ENCODE results near the gene ZNF560.
"Not testable (repeated sequence)": the region's sequence is repeated elsewhere in the genome, so short reads cannot be mapped to it uniquely, and the experiment has no call there.

Gene ZNF560

DNA sequence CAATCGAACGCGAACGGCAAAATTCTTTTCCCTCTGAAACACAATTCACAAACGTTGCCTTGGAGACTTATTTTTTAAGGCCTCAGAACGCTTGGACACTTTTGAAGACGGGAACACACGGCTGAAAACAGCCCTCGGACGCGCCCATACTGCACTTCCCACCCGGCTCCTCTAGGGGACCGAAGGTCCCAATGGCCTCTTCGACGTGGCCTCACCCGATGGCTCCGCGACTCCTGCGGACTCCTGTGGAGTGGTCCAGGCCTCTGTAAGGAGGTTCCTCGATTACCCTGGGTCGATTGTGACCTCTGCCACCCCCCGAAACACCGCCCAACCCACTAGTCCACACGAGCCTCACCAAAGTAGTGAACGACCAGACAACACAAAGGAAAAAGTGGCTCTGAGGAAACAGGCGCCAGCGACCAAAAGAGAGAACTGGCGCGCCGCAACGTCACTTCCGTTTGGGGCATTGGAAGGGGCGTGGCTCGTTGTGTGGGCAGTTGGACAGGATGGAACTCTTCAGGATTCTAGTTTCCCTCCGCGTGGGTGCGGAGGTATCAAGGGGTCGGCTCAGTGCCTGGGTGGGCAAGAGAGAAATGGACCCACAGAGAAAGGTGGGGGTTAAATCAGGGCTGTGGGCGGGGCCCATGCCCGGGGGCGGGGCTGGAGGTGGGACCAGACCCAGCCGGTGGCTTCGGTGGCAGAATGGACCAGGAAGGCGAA, at the start of gene ZNF560:
ZNF560 (minus strand) TSS at position 434 of the 720 bp plus-strand sequence. CDS start 23,303 bp downstream, outside the sequence.
- peak; percentile 32 to 38 for DNase-seq

DNA sequence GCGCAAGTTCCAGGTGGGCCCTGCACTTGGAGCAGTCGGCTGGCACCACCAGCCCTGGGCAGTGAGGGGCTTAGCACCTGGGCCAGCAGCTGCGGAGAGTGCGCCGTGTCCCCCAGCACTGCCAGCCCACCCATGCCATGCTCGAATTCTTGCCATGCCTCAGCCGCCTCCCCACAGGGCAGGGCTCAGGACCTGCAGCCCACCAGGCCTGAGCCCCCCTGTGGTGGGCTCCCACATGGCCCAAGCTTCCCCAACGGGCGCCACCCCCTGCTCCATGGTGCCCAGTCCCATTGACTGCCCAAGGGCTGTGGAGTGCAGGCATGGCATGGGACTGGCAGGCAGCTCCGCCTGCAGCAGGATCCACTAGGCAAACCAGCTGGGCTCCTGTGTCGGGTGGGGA, 49.5 kb upstream of the ZNF560 start:
- no peak for DNase-seq

DNA sequence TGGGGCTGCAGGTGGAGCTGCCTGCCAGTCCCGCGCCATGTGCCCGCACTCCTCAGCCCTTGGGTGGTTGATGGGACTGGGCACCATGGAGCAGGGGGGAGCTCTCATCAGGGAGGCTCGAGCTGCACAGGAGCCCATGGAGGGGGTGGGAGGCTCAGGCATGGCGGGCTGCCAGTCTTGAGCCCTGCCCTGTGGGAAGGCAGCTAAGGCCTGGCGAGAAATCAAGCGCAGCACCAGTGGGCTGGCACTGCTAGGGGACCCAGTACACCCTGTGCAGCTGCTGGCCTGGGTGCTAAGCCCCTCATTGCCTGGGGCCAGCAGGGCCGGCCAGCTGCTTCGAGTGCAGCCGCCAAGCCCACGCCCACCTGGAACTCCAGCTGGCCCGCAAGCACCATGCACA, 42.9 kb upstream of the ZNF560 start:
- not testable (repeated sequence) for DNase-seq

DNA sequence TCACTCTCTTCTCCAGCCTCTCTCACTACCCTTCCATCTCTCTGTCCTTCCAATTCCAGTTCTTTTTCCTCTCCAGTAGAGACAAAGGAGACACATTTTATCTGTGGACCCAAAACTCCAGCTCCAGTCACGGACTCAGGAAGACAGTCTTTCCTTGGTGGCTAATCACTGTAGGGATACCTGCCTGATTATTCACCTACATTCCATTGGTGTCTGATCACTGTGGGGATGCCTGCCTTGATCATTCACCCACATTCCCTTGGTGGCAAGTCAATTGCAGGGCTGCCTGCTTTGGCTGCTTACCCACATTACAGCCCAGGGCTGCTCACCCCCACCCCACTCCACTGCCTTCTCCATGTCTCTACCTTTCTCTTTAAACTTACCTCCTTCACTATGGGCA, 41.5 kb upstream of the ZNF560 start:
- not testable (repeated sequence) for DNase-seq

DNA sequence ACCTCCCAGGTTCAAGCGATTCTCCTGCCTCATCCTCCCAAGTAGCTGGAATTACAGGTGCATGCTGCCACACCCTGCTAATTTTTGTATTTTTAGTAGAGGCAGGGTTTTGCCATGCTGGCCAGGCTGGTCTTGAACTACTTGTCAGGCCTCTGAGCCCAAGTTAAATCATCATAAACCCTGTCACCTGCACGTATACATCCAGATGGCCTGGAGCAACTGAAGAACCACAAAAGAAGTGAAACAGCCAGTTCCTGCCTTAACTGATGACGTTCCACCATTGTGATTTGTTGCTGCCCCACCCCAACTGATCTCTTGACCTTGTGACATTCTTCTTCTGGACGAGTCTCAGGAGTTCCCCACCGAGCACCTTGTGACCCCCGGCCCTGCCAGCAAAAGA, 40.8 kb upstream of the ZNF560 start:
- not testable (repeated sequence) for DNase-seq

DNA sequence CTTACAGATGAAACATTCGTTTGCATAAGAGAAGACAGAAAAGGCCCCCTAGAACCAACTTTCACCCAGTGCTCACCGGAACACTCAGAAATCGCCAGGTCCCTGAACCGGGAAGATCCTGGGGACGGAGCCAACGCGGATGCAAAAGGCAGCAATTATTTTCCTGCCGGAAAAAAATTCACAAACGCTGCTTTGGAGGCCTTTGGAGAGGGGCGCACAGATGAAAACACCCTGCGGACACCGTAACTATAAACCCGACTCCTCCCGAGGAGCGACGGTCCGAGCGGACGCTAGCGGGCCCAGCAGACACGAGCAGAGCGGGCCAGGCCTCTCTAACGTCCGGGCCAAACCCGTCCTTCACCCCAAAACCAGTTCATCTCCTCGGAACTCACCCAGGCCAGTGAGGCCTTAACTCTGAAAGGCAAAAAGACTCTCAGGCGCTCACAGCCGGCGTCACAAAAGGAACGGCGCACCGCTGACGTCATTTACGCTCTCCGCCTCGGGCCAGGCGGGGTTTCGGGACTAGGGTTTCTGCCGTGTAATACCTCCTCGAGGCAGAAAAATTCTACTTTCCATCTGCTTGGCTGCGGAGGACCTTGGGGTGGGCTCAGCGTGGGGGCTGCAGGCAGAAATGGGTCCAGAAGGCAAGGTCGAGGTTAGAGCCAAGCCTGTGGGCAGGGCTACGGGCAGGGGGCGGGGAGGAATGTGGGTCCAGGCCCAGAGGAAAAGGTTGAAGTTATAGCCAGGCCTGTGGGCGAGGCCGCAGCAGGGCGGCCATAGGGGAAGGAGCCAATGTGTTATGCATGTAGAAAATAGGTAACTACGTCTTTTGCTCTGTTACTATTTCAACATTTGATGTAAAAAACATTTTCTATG, 40.0 kb upstream of the ZNF560 start, which contains the start of gene ZNF426:
ZNF426 (minus strand) TSS at position 463 of the 876 bp plus-strand sequence. CDS start 2,413 bp downstream, outside the sequence.
- DNase-seq, result peak; percentile 92

DNA sequence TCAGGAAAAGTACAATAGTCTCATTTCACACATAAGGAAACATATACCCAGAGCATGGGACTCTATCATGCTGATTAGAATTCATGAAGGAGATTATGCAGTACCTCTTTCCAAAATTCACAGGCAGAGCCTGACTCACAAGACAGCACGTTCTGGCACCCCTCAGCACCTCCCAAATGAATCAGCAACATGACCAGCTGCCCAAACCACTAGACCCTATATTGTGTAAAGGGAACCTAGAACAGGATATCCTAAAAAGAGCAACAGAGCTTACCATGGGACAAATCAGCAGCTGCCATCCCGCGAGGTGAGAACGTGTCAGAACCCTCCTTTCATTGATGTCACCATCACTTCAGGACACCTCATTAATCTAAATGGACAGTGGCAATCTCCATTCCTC, 37.5 kb upstream of the ZNF560 start:
- no peak for DNase-seq

DNA sequence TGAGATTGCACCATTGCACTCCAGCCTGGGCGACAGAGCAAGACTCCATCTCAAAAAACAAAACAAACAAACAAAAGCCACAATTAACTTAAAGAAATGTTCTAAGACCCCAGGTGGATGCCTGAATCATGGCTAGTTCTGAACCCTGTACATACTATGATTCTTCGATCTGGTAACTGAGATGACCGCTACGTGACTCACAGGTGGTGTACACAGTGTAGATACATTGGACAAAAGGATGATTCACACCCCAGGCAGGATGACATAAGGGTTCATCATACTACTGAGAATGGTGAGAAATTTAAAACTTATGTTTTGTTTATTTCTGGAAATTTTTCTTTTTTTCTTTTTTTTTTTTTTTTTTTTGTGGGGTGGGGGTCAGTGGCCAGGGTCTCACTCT, 33.5 kb upstream of the ZNF560 start:
- no peak for DNase-seq

DNA sequence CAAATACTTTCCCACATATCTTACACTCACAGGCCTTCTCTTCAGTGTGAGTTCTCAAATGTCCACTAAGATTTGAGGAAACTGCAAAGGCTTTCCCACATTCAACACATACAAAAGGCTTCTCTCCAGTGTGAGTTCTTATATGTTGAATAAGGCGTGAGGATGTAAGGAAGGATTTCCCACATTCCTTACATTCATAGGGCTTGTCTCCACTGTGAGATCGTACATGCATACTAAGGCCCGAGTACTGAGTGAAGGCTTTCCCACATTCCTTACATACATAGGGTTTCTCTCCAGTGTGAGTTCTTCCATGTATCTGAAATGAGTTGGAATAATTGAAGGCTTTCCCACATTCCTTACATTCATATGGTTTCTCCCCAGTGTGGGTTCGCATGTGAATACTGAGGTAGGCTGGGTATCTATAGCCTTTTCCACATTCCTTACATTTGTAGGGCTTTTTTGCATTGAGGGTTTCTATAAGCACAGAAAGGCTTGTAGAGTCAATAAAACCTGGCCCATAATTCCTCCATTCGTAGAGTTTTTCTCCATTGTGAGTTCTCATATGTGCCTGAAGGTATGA, 30.4 kb upstream of the ZNF560 start:
- DNase-seq, result no peak

DNA sequence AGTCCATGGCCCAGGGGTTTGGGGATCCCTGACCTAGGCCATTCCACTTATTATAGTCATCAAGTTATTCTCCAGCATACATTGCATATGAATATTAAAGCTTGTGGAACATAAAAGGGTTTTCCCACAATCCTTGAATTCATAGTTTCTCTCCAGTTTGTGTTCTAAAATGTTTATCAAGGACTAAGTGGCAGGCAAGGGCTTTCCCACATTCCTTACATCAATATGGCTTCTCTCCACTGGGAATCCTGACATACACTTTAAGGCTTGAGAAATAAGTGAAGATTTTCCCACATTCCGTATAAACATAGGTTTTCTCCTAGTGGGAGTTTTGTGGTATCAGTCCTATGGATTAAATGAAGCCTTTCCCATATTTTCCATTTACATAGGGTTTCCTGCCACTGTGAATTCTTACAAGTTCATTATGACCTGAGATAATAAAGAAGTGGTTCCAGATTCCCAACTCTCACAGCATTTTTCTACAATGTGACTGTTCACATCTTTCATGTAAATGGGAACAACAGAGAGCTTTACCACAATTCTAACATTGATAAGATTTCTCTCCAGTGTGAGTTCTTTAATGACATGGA, 25.6 kb upstream of the ZNF560 start:
- DNase-seq, result no peak

DNA sequence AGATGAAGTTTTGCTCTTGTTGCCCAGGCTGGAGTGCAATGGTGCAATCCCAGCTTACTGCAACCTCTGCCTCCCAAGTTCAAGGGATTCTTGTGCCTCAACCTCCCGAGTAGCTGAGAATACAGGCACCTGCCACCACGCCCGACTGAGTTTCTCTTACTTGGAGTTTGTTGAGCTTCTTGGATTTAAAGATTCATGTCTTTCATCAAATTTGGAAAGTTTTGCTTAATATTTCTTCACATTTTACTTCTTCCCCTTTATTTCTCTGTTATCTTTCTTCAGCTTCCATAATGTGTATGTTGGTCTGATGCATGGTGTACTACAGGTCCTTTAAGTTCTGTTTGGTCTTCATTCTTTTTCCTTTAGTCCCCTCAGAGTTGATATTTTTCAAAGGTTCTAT, 8.9 kb upstream of the ZNF560 start:
- no peak for DNase-seq

DNA sequence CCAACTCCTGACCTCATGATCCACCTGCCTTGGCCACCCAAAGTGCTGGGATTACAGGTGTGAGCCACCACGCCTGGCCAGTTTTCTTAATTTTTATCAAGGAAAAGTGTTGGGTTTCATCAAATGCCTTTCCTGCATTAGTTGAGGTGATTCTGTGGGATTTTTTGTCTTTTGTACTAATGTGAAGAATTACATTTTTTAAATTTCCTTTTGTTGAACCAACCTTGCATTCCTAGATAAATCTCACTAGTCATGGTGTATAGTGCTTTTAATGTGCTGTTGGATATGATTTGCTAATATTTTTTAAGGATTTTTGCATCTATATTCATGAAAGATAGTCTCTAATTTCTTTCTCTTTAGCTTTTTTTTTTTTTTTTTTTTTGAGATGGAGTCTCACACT, 2.4 kb upstream of the ZNF560 start:
- DNase-seq, result no peak

DNA sequence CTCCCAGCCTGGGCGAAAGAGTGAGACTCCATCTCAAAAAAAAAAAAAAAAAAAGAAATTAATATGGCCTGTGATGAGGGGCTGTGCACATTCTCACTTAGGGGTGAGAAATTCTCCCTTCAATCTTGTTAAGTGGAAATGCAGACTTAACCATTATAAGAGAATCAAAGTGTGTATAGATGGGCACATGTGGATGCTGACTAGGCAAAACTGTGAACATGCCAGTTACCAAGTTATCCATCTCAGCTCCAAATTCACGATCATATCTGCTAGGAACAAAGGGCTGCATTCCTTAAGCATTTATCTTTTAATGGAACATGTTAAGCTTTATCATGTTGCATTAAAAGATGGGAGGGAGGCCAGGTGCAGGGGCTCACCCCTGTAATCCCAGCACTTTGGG, 4.3 kb downstream of the ZNF560 start:
- DNase-seq, result no peak

DNA sequence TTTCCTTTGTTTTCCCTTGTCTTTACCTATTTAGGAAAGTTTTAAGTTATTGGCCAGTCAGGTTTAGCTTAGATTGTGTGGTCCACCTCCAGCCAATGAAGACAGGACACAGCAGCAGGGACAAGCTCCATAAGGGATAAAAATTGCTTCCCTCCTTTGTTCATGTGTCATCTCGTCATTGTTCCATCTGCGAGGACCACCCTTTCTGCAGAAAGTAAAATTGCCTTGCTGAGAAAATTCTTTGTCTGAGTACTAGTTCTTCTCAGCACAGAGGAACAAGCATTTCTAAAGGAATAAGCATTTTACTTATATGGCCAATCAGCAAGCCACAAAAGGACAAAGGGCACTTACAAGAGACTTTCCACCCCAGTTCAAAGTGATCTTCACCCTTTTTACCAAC, 11.4 kb downstream of the ZNF560 start:
- DNase-seq, result no peak

DNA sequence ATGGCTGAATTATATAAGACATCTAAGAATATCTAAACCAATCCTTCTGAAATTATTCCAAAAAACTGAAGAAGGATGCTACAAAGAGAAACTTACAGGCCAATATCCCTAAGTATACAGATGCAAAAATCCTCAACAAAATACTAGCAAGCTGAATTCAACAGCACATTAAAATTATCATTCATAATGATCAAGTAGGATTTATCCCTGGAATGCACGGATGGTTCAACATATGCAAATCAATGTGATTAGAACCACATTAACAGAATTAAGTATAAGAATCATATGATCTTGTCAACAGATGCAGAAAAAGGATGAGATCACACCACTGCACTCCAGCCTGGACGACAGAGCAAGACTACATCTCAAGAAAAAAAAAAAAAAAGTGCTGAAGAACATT, 13.3 kb downstream of the ZNF560 start:
- DNase-seq, result no peak

DNA sequence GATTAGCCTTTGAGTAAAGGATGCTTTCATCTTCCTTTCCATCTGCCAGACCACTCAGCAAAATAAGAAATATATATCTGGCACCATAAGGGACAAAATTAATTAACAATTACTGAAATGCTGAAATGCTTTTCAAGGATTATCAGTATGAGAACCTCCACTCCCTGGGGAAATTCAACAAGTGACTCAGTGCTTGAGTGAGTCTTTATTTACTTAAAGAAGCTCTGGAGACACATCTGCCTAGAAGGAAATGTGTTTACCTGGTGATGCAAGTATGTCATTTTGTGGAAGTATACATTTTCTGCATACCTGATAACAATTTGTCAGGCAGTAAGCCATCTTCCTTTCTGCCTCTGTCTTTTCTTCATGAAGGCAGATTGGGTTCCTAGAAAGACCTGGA, 23.4 kb downstream of the ZNF560 start:
- DNase-seq, result no peak

DNA sequence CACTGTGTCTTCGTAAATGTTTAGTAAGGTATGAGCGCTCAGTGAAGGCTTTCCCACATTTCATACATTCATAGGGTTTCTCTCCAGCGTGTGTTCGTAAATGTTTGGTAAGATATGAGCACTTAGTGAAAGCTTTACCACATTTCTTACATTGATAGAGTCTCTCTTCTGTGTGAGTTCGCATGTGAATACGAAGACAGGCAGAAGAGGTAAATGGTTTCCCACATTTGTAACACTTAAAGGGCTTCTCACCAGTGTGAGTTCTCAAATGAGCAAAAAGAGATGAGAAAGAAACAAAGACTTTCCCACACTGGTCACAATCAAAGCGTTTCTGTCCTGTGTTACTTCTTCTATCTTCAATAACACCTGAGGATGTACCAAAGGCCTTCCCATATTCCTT, 31.3 kb downstream of the ZNF560 start:
- DNase-seq, result no peak

DNA sequence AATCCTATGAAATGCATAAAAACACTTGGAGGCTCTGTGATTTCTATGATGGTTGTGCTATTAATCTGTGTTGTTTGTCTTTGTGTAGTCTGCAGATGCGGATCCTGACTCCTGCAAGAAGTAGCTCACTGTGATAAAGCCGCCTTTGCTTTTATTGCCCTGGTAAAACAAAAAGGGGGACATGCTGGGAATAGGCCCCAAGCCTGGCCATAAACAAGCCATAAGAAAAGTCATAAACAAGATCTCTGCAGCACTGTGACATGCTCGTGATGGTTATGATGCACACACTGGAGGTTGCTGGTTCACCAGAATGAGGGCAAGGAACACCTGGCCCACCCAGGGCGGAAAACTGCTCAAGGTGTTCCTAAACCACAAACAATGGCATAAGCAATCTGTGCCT, 36.5 kb downstream of the ZNF560 start:
- no peak for DNase-seq

DNA sequence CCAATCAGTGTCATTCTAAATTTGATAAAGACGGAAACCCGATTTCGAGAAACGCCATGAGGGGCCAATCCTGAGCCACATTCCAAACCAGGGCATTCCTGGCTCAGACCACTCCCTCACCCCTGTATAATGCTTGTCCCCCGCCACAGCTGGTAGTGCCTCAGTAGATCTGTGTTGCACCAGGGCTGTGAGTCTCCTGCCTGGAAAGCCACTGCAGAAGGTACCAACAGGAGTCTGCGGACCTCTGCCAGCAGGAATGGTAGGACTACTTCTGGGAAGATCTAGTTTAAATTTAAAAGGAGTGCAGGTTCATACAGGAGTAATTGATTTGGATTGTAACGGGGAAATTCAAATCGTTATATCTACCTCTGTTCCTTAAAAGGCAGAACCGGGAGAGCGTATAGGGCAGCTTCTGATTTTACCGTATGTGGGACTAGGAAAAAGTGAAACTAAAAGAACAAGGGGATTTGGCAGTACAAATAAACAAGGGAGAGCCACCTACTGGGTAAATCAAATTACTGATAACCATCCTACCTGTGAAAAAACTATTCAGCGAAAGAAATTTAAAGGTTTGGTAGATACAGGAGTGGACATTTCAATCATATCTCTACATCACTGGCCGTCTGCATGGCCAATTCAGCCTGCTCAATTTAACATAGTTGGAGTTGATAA, 42.3 kb downstream of the ZNF560 start:
- no peak for DNase-seq

DNA sequence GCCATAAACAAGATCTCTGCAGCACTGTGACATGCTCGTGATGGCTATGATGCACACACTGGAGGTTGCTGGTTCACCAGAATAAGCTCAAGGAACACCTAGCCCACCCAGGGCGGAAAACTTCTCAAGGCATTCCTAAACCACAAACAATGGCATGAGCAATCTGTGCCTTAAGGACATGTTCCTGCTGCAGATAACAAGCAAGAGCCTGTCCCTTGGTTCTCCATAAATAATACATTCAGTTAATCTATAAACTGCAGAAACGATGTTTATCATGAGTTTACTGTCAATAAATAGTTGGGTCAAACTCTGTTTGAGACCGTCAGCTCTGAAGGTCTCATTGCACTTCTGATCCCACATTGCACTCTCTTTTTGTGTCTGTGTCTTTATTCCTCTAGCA, 44.5 kb downstream of the ZNF560 start:
- no peak for DNase-seq

DNA sequence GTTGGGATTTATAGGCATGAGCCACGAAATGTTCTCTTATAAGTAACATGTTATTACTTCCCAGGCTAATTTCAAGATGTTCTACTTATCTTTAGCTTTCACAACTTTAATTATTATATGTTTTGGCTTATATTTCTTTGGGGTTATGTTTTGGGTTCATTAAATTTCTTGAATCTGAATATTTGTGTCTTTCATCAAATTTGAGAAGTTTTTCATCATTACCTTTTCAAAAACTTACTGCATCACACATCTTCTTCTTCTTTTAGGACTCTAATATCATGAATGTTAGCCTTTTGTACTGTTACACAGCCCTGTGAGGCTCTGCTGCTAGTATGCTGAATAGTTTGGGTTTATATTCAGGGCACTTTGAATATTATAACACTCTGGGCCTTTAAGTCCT, 53.4 kb downstream of the ZNF560 start:
- DNase-seq, result no peak

DNA sequence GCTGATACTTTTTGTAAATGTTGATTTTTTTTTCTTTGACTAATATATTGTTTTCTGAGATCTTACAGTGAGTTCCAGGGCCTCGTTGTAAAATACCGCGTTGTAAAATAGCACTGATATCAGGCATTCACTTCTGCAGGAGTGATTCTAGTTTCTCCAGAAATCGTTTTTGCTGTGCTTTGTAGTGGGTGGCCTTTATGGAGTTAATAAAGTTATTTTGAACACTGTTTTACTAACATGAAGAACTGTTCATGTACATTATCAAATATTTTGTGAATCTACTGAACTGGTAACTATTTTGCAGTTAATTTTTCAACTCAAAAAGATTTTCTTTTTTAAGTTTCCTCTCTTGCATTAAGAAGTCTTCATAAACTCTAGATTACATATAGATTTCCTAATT, 62.1 kb downstream of the ZNF560 start:
- no peak for DNase-seq
